Measurements from ENCODE around the gene ASIC3.

ASIC3 gene

DNA sequence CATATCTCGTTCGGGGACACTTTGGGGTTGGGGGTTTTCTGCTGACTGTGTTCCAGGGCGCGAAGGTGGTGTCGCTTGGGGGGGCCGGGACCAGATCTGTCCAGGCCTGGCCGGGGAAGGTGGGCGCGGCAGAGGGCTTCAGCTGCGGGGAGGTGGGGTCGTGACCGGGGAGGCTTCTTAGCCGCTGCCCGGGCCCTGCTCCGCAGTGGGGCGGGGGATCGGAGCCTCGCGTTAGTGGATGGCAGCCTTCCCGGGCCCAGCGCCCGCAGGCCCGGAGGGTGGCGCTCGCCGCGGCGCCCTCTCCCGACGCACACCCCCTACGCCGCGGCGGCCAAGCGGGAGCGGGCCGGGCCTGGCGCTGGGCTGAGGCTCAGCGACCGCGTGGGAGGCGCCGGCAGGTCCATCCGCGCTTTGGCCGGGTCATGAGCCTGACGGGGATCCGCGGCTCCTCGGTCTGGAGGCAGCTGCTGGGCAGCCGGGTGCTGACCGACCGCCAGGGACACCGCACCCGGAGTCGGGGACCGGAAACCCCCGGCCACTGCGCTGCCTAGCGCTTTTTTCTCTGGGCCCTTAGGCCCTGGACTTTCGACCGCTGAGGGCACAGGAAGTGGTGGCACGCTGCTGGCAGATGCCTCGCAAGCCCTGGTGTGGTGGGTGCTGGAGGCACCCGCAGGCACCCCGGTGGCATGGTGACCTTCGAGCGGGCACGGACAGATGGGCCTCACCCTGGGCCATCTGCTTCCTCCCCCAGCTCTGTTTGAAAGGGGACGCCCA, 39.1 kb downstream of the ASIC3 start:
- DNase-seq: no peak

DNA sequence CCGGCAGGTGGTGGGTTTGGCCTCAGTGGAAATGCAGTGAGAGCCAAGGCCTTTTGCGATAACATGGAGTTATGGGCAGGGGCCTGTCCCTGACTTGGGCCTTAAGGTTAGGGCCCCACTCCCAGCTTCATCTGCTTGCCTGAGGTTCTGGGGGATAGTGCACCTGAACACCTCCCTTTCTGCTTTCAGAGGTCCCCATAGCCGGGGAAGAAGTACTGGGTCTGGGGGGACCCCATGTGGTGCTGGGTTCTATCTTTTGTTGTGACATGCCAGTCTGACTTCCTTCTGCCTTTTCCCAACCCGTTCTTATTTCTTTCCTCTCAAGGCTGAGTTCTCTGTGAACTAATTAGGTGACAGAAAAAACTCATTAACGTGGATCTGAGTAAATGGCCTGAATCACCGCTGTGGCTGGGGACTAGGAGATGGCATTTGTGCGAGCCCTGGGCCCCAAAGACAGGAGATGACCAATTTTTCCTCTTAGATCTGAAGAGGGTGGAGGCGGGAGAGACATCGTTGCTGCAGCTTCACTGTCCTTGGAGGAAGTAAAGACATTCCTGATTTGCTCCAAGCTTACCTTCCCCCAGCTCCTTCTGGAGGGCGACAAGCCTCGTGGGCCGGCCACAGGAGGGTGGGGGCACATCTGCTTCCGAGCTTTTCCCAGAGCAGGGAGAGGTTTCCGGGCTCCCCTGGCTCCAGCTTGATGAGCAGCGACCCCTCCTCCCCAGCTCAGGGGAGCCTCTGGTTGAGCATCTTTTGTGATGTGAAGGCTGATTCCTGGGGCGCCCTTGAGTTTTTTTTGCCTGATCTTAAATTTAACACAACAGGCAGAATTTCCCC, 39.9 kb downstream of the ASIC3 start:
- no peak for DNase-seq

DNA sequence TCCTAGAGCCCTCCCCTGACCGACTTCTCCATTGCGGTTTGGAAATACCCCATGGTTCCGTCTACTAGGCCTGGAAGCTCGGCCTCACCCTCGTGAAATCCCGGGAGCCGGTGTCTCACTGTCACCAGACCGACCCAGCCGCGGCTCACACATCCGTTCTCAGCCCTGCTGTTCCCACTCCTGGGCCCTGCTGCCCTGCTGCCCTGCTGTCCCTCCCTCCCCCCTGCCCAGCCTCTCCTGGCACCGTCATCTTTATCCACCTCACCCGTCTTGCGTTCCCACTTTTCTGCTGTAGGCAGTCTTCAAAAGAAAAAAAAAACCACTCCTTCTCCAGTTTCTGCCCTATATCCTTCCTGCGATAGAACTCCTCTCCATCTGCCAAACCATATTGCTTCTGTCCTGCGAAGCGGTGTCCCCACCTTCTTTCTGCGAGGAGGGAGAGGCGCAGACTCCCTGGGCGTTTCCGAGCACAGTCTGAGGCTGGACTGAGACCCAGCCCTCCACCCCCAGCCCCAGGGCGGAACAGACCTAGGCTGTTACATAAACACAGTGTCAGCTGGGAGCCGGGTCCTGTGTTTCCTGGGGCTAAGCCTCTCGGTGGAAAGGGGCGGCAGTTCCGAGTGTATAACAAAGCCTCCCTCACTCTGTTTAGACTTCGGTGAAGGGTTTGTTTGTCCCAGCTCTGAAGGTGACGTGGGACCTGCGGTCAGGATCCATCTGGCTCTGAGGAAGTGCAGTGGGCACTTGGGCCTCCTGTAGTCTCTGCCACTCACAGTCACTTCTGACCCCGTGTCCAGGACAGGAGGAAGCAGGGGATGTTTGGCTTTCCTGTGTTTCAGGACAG, 40.7 kb downstream of the ASIC3 start:
- DNase-seq: no peak

- DNase-seq: no peak
Observed at GRCh38 chr7:151089893-151090730, 41.8 kb downstream of the ASIC3 start.

- DNase-seq: no peak
Observed at GRCh38 chr7:151091003-151091402, 42.7 kb downstream of the ASIC3 start.

DNA sequence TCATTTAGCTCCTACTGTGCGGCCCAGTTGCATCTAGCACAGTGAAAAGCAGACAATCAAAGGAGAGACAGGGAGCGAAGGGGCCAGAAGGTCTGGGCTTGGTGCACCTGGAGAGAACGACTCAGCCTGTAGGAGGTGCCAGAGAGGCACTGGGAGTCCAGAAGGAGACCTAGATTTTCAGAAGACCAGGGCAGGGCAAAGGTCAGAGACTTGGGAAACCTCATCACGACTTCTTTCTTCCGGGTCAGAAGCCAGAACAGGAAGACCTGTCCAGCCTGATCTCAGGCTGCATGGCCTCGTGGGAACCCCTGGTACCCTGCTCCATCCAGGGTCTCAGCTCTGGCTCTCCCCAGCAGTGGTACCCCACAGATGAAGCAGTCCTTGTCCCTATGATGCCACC, 43.1 kb downstream of the ASIC3 start:
- no peak for DNase-seq

DNA sequence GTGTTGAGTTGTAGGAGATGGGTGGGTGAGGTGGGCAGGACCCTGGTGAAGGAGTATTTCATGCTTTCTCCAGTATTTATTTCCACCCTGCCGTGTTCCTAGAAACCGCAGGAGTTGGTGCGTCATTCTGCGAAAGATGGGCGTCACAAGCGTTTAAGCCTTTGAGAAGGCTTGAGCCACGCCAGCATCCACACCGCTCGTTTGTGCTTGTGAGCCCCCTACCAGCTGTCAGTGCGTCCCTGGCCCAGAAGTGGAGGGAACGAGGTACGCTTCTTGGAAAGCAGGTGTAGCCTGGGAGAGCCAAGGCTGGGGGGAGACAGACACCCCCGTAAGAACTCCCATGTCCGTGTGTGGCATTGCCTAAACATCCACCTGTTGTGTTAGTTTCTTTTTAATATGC, 43.7 kb downstream of the ASIC3 start:
- no peak for DNase-seq

GRCh38 chr7:151093748-151094147, 45.4 kb downstream of the ASIC3 start:
- DNase-seq: no peak

DNA sequence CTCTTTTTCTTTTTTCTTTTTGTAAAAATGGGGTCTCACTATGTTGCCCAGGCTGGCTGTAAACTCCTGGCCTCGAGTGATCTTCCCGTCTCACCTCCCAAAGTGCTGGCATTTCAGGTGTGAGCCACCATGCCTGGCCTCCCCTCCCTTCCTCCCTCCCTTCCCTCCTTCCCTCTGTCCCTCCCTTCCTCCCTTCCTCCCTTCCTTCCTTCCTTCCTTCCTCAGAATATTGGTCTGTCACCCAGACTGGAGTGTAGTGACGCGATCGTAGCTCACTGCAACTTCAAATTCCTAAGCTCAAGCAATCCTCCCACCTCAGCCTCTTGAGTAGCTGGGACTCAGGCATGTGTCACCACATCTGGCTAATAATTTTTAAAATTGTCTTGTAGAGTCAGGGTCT, 46.3 kb downstream of the ASIC3 start:
- DNase-seq: no peak

GRCh38 chr7:151095123-151095797, 46.9 kb downstream of the ASIC3 start:
- no peak for DNase-seq

- no peak for DNase-seq
Observed at GRCh38 chr7:151095828-151096475, 47.6 kb downstream of the ASIC3 start.

DNA sequence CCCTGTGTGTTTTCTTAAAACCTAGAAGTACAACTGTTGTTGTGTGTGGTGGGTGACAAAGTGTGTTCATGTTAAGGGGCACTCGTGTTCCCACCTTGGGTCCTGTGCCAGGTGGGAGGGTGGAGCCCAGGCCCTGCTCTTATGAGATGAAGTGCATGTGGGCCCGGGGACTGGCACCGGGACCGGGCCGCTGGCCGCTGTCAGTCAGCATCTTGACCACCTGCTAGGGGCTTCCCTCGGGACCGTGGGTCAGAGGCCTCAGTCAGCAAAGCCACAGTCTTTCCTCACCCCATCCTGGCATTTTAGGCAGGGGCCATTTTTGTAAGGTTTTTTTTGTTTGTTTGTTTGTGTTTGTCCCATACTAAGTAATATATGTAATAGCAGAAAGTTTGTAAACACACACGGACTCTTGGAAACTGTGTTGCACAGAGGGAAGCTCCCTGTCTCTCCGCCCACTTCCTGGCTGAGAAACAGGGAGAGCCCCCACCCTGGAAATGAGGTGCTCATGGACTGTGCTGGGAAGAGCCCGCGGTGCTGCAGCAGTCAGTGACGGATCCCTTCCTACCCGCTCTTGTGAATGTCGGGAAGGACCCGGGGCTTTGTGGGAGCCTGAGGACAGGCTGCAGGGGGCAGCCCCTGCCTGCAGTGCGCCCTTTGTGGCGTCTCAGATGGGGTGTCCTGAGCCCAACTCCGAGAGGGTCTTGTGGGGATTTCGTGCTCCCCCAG, 51.3 kb downstream of the ASIC3 start:
- no peak for DNase-seq

DNA sequence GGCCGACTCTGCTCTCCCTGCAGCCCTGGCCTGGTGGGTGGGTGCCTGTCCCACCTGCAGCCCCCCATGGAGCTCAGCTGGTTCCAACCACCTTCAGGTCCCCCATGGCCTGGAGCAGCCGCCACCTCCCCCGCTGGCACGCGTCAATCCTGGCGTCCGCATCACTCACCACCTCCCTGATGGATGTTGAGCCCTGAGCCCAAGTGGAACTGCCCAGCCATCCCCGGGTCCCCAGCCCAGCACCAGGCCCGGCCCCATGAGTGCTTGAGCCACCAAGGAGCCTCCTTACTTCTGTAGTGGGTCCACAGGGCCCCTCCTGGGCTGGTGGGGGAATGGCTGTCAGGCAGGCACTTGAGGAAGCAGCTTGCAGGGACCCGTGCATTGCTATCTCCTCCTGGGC, 52.6 kb downstream of the ASIC3 start:
- DNase-seq: no peak

- DNase-seq: no peak
Observed at GRCh38 chr7:151101621-151102396, 53.5 kb downstream of the ASIC3 start.

All from activated CD4-positive, CD25-positive, alpha-beta regulatory T cell (primary cell).